Breast epithelium (tissue), 4 donors: Measurements from ENCODE around the gene PADI1. TPM values are rescaled to one million over a fixed set of nuclear protein-coding genes. Genes with fewer than 3 reads are reported as not detected.
A peak's percentile ranks its signal among the peaks of the same experiment; 100 is the strongest.

Source experiments
- DNase-seq, 2 donors: peaks; one replicate each; pipeline ENCODE4 v3.0.0-alpha.2; 2019; ENCODE audit warnings: low spot score in 2 of 2
- H3K27ac ChIP-seq, 2 donors: fragments of 200-600 bp; sonication (generic) in 1 of 2; one replicate each; pipeline ENCODE4 v1.5.1; 2016 to 2019; ENCODE audit warnings: mild to moderate bottlenecking in 1 of 2
- H3K27me3 ChIP-seq, 2 donors: fragments of 200-600 bp; sonication (generic) in 1 of 2; one replicate each; pipeline versions ENCODE4 v1.5.1 to v1.6.0; 2017 to 2019; ENCODE audit warnings: control low read depth in 1 of 2, mild to moderate bottlenecking in 1 of 2
- H3K36me3 ChIP-seq: fragments of 200-600 bp; one replicate; pipeline ENCODE4 v1.5.1; 2019
- H3K4me1 ChIP-seq, 2 donors: fragments of 200-600 bp; sonication (generic); one replicate each; pipeline ENCODE4 v1.5.1; 2016 to 2019; ENCODE audit warnings: control low read depth in 1 of 2
- H3K4me3 ChIP-seq, 3 donors: fragments of 200-600 bp; sonication (generic); 1 replicate in 2 of 3; 2 replicates in 1 of 3; pipeline ENCODE4 v1.5.1; 2016 to 2019; ENCODE audit warnings: mild to moderate bottlenecking in 3 of 3, moderate library complexity in 2 of 3
- H3K9me3 ChIP-seq, 2 donors: fragments of 200-600 bp; sonication (generic) in 1 of 2; one replicate each; pipeline ENCODE4 v1.5.1; 2016 to 2019; ENCODE audit warnings: control low read depth in 1 of 2
- CTCF ChIP-seq, 3 donors: fragments of 450-650 bp; IDR thresholded peaks; one replicate each; pipeline ENCODE4 v1.5.1; 2016 to 2017; ENCODE audit warnings: antibody characterized with exemption in 3 of 3, mild to moderate bottlenecking in 3 of 3, moderate library complexity in 3 of 3
- POLR2A ChIP-seq: fragments of 450-650 bp; IDR thresholded peaks from one replicate; pipeline ENCODE4 v1.6.1; 2016; ENCODE audit warnings: antibody characterized with exemption, mild to moderate bottlenecking, moderate library complexity
- POLR2AphosphoS5 ChIP-seq, 3 donors: sonication (generic); formaldehyde crosslinking; IDR thresholded peaks; one replicate each; pipeline ENCODE4 v1.6.1; 2017; ENCODE audit warnings: antibody characterized with exemption in 3 of 3
- intact Hi-C: fragments of 100-400 bp; cut with DNase I; formaldehyde crosslinking; loops from one replicate; pipeline ENCODE4 v1.15.1; 2023; ENCODE audit warnings: low total_unique reads
- total RNA-seq, 3 donors: library from RNA; depleted of rRNA; stranded (reverse); fragments of >200 nt; gene quantifications; one replicate each; pipeline ENCODE4 v1.1.0, GENCODE V29; 2016

Gene PADI1
- total RNA-seq, 3 donors from 2014 or later, result 0.33 TPM; not detected in 2

DNA sequence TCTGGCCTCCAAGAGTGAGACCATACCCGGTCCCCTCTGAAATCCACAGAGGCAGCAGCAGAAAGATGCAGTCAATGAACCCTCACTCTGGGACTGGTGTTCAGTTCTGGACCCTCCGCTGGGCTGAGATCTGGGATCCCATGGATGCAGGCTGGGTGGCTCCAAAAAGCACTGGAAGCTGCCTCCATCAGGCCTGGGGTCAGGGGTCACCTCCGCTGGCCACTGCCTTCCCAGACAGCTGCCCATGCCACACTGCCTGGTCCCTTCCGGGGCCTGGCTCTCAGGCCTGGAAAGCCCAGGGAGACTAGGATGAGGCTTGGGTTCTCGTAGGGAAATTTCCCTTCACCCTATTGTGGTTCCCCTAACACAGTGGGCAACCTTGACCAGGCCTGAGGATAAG is 81.7 kb downstream of the PADI1 start:
- intact Hi-C loops, result no loop called here
- no peaks in the 10 kb centered on the region for H3K9me3 ChIP-seq
- H3K36me3 ChIP-seq, result no peaks in the 10 kb centered on the region
- TF ChIP-seq POLR2AphosphoS5 (IDR thresholded peaks at IDR 0.05) (no peak), POLR2A (no peak), CTCF (IDR thresholded peaks at IDR 0.05) (no peak)
- no peaks in the 10 kb centered on the region for H3K4me1 ChIP-seq
- DNase-seq, result peak in 1 of 2 donors; percentile 27
- H3K4me3 ChIP-seq, result no peak overlapping the region
- H3K27ac ChIP-seq, result no peak overlapping the region
- H3K27me3 ChIP-seq, result no peaks in the 10 kb centered on the region

GRCh38 chr1:17287130-17287776 is 82.3 kb downstream of the PADI1 start:
- intact Hi-C loops, result no loop called here
- H3K9me3 ChIP-seq, result no peaks in the 10 kb centered on the region
- H3K27me3 ChIP-seq, result no peaks in the 10 kb centered on the region
- peak in 1 of 2 donors; percentile 50 for DNase-seq
- no peaks in the 10 kb centered on the region for H3K4me1 ChIP-seq
- H3K4me3 ChIP-seq, result no peak overlapping the region
- H3K36me3 ChIP-seq, result no peaks in the 10 kb centered on the region
- no peak overlapping the region for H3K27ac ChIP-seq
- no peak for TF ChIP-seq CTCF (IDR thresholded peaks at IDR 0.05)
- no peak for TF ChIP-seq POLR2A
- TF ChIP-seq POLR2AphosphoS5 (IDR thresholded peaks at IDR 0.05), result no peak

DNA sequence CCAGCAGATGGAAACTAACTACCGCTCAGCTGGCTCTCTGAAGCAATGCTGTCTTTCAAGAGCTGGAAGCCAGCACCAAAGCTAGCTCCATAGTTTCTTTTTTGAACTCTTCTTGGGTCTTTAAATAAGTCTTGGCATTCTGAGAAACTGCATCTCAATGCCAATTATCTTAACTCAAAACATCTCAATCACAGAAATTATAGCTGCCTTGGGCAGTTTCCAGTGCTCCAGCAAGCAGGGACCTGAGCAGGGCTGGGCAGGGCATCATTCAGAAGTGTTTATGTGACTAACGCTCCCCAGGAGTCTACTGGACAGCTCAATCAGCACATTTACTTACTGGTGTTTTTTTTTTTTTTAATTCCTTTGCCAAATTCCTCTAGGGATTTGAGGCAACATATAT is 84.8 kb downstream of the PADI1 start:
- TF ChIP-seq POLR2AphosphoS5 (IDR thresholded peaks at IDR 0.05), result no peak
- no peak for TF ChIP-seq POLR2A
- no peak for TF ChIP-seq CTCF (IDR thresholded peaks at IDR 0.05)
- Histone ChIP-seq H3K27ac (no peak overlapping the region), H3K9me3 (no peaks in the 10 kb centered on the region), H3K27me3 (no peaks in the 10 kb centered on the region), H3K4me1 (no peaks in the 10 kb centered on the region), H3K4me3 (no peak overlapping the region), H3K36me3 (no peaks in the 10 kb centered on the region)
- intact Hi-C loops, result no loop called here
- no peak for DNase-seq

DNA sequence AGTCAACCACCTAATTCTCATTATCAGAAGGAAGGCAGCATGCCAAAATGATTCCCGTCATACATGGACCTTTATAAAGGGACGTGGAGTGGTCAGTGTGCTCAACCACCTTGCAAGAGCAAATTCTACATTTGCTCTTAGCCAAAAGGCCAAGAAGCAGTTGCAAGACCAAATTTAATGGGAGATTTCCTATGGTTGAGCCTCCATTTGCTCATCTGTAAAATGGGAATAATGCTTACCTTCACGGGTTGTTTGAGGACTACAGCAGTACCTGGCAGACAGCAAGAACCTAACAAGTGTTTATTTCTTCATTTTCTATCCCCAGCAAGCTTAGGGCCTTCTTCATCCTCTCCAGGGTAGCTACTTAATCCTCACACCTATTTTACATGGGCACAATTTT is 85.6 kb downstream of the PADI1 start:
- Histone ChIP-seq H3K9me3 (no peaks in the 10 kb centered on the region), H3K4me1 (no peaks in the 10 kb centered on the region), H3K36me3 (no peaks in the 10 kb centered on the region), H3K4me3 (no peak overlapping the region), H3K27ac (no peak overlapping the region), H3K27me3 (no peaks in the 10 kb centered on the region)
- no peak for DNase-seq
- intact Hi-C loops, result no loop called here
- TF ChIP-seq POLR2A, result no peak
- TF ChIP-seq POLR2AphosphoS5 (IDR thresholded peaks at IDR 0.05), result no peak
- TF ChIP-seq CTCF (IDR thresholded peaks at IDR 0.05), result no peak

GRCh38 chr1:17292299-17293160 is 87.6 kb downstream of the PADI1 start:
- Histone ChIP-seq H3K4me1 (no peaks in the 10 kb centered on the region), H3K36me3 (no peaks in the 10 kb centered on the region), H3K27me3 (no peaks in the 10 kb centered on the region), H3K9me3 (no peaks in the 10 kb centered on the region), H3K27ac (no peak overlapping the region), H3K4me3 (no peak overlapping the region)
- intact Hi-C loops, result no loop called here
- TF ChIP-seq POLR2AphosphoS5 (IDR thresholded peaks at IDR 0.05) (no peak), POLR2A (no peak), CTCF (IDR thresholded peaks at IDR 0.05) (no peak)
- DNase-seq, result no peak
